Endothelial cell of umbilical vein (primary cell): Measurements from ENCODE around the gene TRRAP.

ENCODE experiments used
- EZH2 ChIP-seq: IDR thresholded peaks from 2 replicates; pipeline ENCODE4 v1.6.1; 2012; ENCODE audit warnings: borderline replicate concordance, low read depth, mild to moderate bottlenecking, moderate library complexity, low read length, inconsistent platforms; ENCODE audit not compliant: severe bottlenecking
- POLR2A ChIP-seq: IDR thresholded peaks from 2 replicates; pipeline ENCODE4 v1.6.1; 2012; ENCODE audit warnings: low read depth, mild to moderate bottlenecking, control low read depth, low read length
- TF ChIP-seq, protein P1 (sequence below), 2 donors: IDR thresholded peaks; 1 replicate in 1 of 2; 2 replicates in 1 of 2; pipeline ENCODE4 v1.5.1; 2011; ENCODE audit warnings: low read length in 2 of 2, mild to moderate bottlenecking in 2 of 2, moderate library complexity in 2 of 2, control low read depth in 1 of 2, inconsistent platforms in 1 of 2, low read depth in 1 of 2; ENCODE audit not compliant: insufficient read depth in 1 of 2; ENCODE audit errors: extremely low read depth in 1 of 2

DNA sequence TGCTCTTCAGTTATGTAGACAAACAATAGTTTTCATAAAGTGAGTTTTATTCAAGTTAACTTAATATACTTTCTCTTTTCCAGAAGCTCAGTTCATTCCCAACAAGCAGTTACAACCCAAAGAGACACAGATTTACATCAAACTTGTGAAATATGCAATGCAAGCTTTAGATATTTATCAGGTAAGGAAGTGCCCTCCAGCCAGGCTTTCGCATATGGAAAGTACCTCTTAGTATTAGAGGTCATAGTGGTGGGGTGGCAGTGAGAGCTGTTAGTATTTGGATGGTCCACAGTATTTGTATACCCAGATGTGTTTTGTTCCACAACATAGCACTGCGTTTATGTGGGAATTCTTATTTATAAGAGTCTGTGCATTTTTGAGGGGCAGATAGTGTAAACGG lies 32.1 kb downstream of the TRRAP start:
- TF ChIP-seq, protein P1, sequence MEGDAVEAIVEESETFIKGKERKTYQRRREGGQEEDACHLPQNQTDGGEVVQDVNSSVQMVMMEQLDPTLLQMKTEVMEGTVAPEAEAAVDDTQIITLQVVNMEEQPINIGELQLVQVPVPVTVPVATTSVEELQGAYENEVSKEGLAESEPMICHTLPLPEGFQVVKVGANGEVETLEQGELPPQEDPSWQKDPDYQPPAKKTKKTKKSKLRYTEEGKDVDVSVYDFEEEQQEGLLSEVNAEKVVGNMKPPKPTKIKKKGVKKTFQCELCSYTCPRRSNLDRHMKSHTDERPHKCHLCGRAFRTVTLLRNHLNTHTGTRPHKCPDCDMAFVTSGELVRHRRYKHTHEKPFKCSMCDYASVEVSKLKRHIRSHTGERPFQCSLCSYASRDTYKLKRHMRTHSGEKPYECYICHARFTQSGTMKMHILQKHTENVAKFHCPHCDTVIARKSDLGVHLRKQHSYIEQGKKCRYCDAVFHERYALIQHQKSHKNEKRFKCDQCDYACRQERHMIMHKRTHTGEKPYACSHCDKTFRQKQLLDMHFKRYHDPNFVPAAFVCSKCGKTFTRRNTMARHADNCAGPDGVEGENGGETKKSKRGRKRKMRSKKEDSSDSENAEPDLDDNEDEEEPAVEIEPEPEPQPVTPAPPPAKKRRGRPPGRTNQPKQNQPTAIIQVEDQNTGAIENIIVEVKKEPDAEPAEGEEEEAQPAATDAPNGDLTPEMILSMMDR (IDR thresholded peaks at IDR 0.05; ENCODE audit: extremely low read depth in 1 of 2, insufficient read depth in 1 of 2, low read depth in 1 of 2, low read length in 2 of 2), result no peak
- no peak for TF ChIP-seq EZH2
- no peak for TF ChIP-seq POLR2A
